ENCODE measurements around the gene ZFP36L1. TPM values are rescaled to one million over a fixed set of nuclear protein-coding genes. Genes with fewer than 3 reads are reported as not detected.

ZFP36L1 gene
- total RNA-seq, 4 donors from 2014 or later, result 154 to 451 (median 280) TPM

DNA sequence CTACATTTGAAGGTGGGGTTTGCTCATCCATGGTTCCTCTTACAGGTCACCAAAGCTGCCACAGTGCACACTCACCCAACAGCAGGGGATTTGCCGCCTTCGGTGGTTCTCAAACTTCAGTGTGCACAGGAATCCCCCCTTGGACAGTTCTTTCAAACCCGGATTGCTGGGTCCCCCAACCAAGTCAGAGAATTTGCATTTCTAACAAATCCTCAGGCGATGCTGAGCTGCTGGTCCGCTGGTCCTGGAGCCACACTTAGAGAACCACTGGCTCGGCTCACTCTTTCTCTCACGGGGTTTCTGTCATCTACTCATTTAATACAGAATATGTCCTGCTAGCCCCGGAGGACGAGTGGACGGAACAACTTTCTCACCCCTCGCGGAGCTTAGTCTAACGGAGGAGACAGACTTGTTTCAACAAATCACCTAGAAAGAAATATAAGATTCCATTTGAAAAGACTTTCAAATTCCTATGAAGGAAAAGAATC is 24.1 kb upstream of the ZFP36L1 start:
- no peaks in the 10 kb centered on the region for H3K27me3 ChIP-seq
- peaks cover 14 to 84% (median 38%) of the 10 kb centered on the region in 3 donors for H3K4me1 ChIP-seq
- H3K36me3 ChIP-seq, result no peaks in the 10 kb centered on the region
- peak overlapping the region in 1 of 2 donors; percentile 63 for H3K4me3 ChIP-seq
- WGBS, 2 donors (ENCODE audit: low coverage in 1 of 2), result 20 to 26% methylated on average over 1 to 8 of the region's 13 CpGs
- no peak for ATAC-seq
- peak overlapping the region; percentile 8 to 98 (median 94) for H3K27ac ChIP-seq
- H3K9me3 ChIP-seq, result no peaks in the 10 kb centered on the region
- TF ChIP-seq POLR2A (IDR thresholded peaks at IDR 0.05), result no peak
- no peak for TF ChIP-seq EP300 (IDR thresholded peaks at IDR 0.05)
- TF ChIP-seq, protein P1, sequence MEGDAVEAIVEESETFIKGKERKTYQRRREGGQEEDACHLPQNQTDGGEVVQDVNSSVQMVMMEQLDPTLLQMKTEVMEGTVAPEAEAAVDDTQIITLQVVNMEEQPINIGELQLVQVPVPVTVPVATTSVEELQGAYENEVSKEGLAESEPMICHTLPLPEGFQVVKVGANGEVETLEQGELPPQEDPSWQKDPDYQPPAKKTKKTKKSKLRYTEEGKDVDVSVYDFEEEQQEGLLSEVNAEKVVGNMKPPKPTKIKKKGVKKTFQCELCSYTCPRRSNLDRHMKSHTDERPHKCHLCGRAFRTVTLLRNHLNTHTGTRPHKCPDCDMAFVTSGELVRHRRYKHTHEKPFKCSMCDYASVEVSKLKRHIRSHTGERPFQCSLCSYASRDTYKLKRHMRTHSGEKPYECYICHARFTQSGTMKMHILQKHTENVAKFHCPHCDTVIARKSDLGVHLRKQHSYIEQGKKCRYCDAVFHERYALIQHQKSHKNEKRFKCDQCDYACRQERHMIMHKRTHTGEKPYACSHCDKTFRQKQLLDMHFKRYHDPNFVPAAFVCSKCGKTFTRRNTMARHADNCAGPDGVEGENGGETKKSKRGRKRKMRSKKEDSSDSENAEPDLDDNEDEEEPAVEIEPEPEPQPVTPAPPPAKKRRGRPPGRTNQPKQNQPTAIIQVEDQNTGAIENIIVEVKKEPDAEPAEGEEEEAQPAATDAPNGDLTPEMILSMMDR (IDR thresholded peaks at IDR 0.05), result no peak
- TF ChIP-seq POLR2AphosphoS5 (IDR thresholded peaks at IDR 0.05), result no peak

DNA sequence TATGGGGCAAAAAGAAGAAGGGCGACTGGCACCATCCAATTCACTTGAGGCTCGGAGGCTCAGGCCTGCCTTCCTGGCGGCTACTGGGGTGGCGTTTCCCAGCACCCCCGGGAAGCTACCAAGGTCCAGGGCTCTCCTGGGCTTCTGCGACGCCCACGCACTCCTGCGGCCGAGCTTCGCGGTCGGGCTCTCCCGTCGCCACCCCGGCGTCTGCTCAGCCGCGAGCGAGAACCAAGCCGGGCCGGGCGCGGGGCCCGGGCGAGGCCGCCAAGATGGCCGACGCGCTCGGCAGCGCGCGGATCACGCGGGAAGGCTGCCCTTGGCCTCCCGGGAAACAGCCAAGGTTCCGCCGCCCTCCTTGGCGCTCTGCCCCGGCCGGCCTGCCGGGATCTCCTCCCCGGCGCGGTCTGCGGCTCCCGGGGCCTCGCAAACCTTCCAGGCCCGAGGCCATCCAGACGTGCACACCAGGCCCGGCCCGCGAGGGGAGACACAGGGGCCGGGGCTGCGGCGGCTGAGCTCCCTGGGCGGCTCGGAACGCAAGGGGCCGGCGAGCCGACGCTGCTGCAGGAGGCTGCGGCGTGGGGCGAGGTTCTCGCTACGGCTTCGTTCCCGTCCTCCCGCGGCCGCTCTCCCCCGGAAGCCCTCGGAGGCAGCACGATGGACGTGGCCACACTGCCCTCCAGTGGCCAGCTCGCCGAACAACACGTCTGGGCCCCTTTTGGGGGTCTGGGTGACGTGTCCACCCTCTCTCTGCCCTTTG is 23.5 kb upstream of the ZFP36L1 start:
- peak; percentile 91 for ATAC-seq
- Histone ChIP-seq H3K36me3 (no peaks in the 10 kb centered on the region), H3K27ac (peak overlapping the region; percentile 86 to 98 (median 94)), H3K9me3 (no peaks in the 10 kb centered on the region), H3K4me3 (peak overlapping the region; percentile 30 to 63), H3K4me1 (peaks cover 14 to 90% (median 38%) of the 10 kb centered on the region in 3 donors), H3K27me3 (no peaks in the 10 kb centered on the region)
- peak in 1 of 2 donors; percentile 54 for TF ChIP-seq POLR2A (IDR thresholded peaks at IDR 0.05)
- TF ChIP-seq EP300 (IDR thresholded peaks at IDR 0.05), result no peak
- peak; percentile 70 for TF ChIP-seq POLR2AphosphoS5 (IDR thresholded peaks at IDR 0.05)
- TF ChIP-seq, protein P1 (IDR thresholded peaks at IDR 0.05), result peak; percentile 78 to 99 (median 99)
- WGBS, 2 donors (ENCODE audit: low coverage in 1 of 2), result 45% methylated on average over 2 of the region's 82 CpGs; no CpG with 5 or more reads in 1 of the 2 donors

DNA sequence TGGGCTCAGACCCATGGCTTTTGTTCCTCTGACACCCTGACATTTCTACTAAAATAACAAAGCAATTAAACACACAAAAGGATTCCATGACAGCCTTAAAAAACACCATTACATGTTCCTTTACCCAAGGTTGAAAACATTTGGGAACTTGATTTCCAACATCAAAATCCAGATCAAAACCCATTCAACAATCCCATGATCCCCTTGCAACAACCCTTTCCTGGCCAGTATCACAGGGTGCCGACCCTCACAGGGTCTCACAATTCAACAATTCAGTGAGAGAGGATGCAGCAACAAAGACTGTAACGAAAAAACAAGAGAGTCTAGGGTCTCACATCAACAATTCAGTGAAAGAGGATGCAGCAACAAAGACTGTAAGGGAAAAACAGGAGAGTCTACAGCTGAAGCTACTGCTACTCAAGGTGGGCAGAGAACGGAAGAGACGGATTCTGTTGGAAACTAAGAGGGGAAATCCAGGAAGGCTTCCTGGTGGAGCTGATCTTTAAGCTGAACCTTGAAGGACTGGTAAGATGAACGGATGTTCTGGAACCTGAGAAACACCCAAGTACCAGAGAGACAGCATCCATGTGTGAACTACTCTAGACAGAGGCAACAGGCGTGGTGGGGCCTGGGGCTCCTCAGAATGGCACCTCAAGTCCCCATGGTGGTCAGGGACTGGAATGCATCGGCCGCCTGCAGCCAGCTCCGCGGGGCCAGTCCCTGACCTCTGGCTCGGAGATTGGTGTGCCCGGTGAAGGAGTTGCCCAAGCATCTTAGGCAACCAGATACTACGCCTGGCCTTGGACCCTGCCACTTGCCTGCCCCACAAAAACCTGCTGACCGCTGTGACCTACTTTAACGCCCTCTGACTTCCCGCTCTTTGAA is 22.7 kb upstream of the ZFP36L1 start:
- Histone ChIP-seq H3K27ac (peak overlapping the region; percentile 86 to 98 (median 94)), H3K4me3 (peak overlapping the region in 1 of 2 donors; percentile 63), H3K4me1 (peaks cover 14 to 98% (median 38%) of the 10 kb centered on the region in 3 donors), H3K9me3 (no peaks in the 10 kb centered on the region), H3K36me3 (no peaks in the 10 kb centered on the region), H3K27me3 (no peaks in the 10 kb centered on the region)
- no peak for TF ChIP-seq EP300 (IDR thresholded peaks at IDR 0.05)
- TF ChIP-seq, protein P1 (IDR thresholded peaks at IDR 0.05), result no peak
- no peak for TF ChIP-seq POLR2AphosphoS5 (IDR thresholded peaks at IDR 0.05)
- no peak for TF ChIP-seq POLR2A (IDR thresholded peaks at IDR 0.05)
- WGBS, 2 donors (ENCODE audit: low coverage in 1 of 2), result 76 to 81% methylated on average over 5 to 8 of the region's 16 CpGs
- ATAC-seq, result no peak

DNA sequence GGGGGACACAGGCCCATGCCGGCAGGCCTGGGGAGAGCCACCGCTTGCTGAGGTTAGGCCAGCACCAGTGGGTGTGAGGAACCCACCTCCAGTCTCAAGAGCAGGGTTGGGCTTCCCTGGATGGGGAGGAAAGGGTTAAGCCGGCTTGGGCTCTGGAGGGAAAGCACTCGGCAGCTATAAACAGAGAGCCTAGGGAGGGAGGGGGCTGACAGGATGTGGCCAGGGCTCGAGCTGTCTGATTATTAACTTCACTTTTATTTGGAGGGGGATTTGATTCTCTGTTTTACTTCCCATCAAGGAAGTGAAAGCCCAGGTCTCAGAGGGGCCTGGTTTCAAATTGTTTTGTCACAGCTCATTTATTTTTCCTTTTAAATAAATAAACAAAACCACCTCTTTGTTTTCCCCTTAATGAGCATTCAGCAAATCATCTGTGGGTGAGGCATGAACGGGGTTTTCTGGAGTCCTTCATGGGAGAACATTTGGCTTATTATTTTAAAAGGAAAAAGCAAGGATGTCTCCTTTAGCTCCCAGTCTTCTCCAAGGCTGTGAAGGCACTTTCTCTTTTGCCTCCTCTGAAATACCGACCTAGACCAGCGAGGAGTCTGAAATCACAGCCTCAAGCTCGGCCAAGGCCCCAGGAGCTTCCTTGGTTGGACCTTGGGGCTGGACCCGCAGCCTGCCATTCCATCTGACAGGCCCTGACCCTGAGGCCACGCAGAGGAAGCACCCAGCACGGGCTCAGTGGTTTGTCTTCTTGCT is 21.9 kb upstream of the ZFP36L1 start:
- WGBS, 2 donors (ENCODE audit: low coverage in 1 of 2), result 0 to 4% methylated on average over 2 to 9 of the region's 12 CpGs
- Histone ChIP-seq H3K4me3 (peak overlapping the region in 1 of 2 donors; percentile 33), H3K4me1 (peaks cover 14 to 99% (median 38%) of the 10 kb centered on the region in 3 donors), H3K9me3 (no peaks in the 10 kb centered on the region), H3K27me3 (no peaks in the 10 kb centered on the region), H3K27ac (peak overlapping the region; percentile 86 to 98 (median 94)), H3K36me3 (no peaks in the 10 kb centered on the region)
- TF ChIP-seq POLR2A (IDR thresholded peaks at IDR 0.05) (no peak), EP300 (IDR thresholded peaks at IDR 0.05) (no peak), POLR2AphosphoS5 (IDR thresholded peaks at IDR 0.05) (no peak)
- TF ChIP-seq, protein P1 (IDR thresholded peaks at IDR 0.05), result no peak
- no peak for ATAC-seq
